Neural progenitor cell (in vitro differentiated cells): ENCODE data around the gene SLC23A1. TPM values are rescaled to one million over a fixed set of nuclear protein-coding genes. Genes with fewer than 3 reads are reported as not detected.

Source experiments
- DNase-seq: peaks from one replicate; pipeline ENCODE4 v3.0.0-alpha.2; 2016; ENCODE audit warnings: low spot score
- H2AFZ ChIP-seq: fragments of 200-600 bp; sonication (generic); replicated peaks from 2 replicates; pipeline ENCODE4 v1.6.1; 2016; ENCODE audit warnings: antibody characterized with exemption
- H3F3A ChIP-seq: fragments of 200-600 bp; sonication (generic); 2 replicates; pipeline ENCODE4 v1.6.1; 2016; ENCODE audit warnings: antibody characterized with exemption, low read depth
- H3K27ac ChIP-seq: fragments of 200-600 bp; sonication (generic); 2 replicates; pipeline ENCODE4 v1.5.1; 2016; ENCODE audit warnings: mild to moderate bottlenecking
- H3K27me3 ChIP-seq: fragments of 200-600 bp; sonication (generic); 2 replicates; pipeline ENCODE4 v1.6.1; 2016; ENCODE audit warnings: mild to moderate bottlenecking, moderate library complexity
- H3K36me3 ChIP-seq: fragments of 200-600 bp; sonication (generic); 2 replicates; pipeline ENCODE4 v1.5.1; 2016
- H3K4me1 ChIP-seq: fragments of 200-600 bp; sonication (generic); 2 replicates; pipeline ENCODE4 v1.6.1; 2016; ENCODE audit warnings: mixed run types
- H3K4me2 ChIP-seq: fragments of 200-600 bp; sonication (generic); 2 replicates; pipeline ENCODE4 v1.6.1; 2016
- H3K4me3 ChIP-seq: fragments of 200-600 bp; sonication (generic); 2 replicates; pipeline ENCODE4 v1.5.1; 2016
- H3K79me2 ChIP-seq: fragments of 200-600 bp; sonication (generic); 2 replicates; pipeline ENCODE4 v1.6.1; 2016; ENCODE audit warnings: low read depth
- H3K9ac ChIP-seq: fragments of 200-600 bp; sonication (generic); 2 replicates; pipeline ENCODE4 v1.6.1; 2016
- H3K9me3 ChIP-seq: fragments of 200-600 bp; sonication (generic); 2 replicates; pipeline ENCODE4 v1.5.1; 2016; ENCODE audit warnings: low read depth
- H4K20me1 ChIP-seq: fragments of 200-600 bp; sonication (generic); 2 replicates; pipeline ENCODE4 v1.6.1; 2016; ENCODE audit warnings: low read depth
- H3K27ac Mint-ChIP-seq: 3 replicates; pipeline ENCODE4 v1.8.0; 2021; ENCODE audit warnings: mixed read lengths
- H3K27me3 Mint-ChIP-seq: 2 replicates; pipeline ENCODE4 v1.8.0; 2022; ENCODE audit warnings: low read depth, mild to moderate bottlenecking, inconsistent platforms, moderate library complexity, mixed read lengths; ENCODE audit not compliant: insufficient read depth
- H3K36me3 Mint-ChIP-seq: 3 replicates; pipeline ENCODE4 v1.8.0; 2021; ENCODE audit warnings: mixed read lengths
- H3K4me1 Mint-ChIP-seq: 3 replicates; pipeline ENCODE4 v1.8.0; 2021; ENCODE audit warnings: mixed read lengths
- H3K4me3 Mint-ChIP-seq: 3 replicates; pipeline ENCODE4 v1.8.0; 2021; ENCODE audit warnings: mild to moderate bottlenecking, moderate library complexity, mixed read lengths
- H3K9me3 Mint-ChIP-seq: 3 replicates; pipeline ENCODE4 v1.8.0; 2020; ENCODE audit warnings: mixed read lengths
- EZH2 ChIP-seq: fragments of 200-600 bp; sonication (generic); IDR thresholded peaks from 2 replicates; pipeline ENCODE4 v1.6.1; 2017; ENCODE audit warnings: antibody characterized with exemption, mild to moderate bottlenecking, moderate library complexity
- EZH2phosphoT487 ChIP-seq: fragments of 200-600 bp; sonication (generic); IDR thresholded peaks from 2 replicates; pipeline ENCODE4 v1.6.1; 2017; ENCODE audit warnings: antibody characterized with exemption
- total RNA-seq: library from RNA; depleted of rRNA; stranded (reverse); fragments of >200 nt; gene quantifications from 2 replicates; pipeline ENCODE4 v1.2.3, GENCODE V29; 2015; ENCODE audit warnings: low replicate concordance
- TF ChIP-seq, protein P1 (sequence below): fragments of 200-600 bp; sonication (generic); IDR thresholded peaks from 2 replicates; pipeline ENCODE4 v1.5.1; 2017; ENCODE audit warnings: antibody characterized with exemption, mild to moderate bottlenecking

The SLC23A1 gene
- total RNA-seq, 1 donor from 2014 or later, result not detected

DNA sequence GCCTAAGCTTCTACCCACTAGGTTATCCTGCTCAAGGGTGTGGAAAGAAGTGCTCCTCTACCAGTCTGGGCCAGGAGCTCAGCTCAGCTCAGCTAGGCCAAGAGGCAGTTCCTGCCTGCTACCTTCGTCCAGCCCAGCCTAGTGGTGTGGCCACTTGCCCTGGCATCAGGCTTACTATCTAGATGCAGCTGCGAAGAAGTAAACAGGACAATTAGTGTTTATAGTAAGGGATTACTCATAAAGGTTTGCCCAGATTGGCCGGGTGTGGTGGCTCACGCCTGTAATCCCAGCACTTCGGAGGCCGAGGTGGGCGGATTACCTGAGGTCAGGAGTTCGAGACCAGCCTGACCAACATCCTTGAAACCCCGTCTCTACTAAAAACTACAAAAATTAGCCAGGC is 33.6 kb upstream of the SLC23A1 start:
- H3K4me3 ChIP-seq, result no peak overlapping the region
- no peaks in the 10 kb centered on the region for H3K36me3 ChIP-seq
- H3K4me3 Mint-ChIP-seq, result no peak overlapping the region
- no peaks in the 10 kb centered on the region for H3K79me2 ChIP-seq
- no peak overlapping the region for H3K4me2 ChIP-seq
- no peak overlapping the region for H3K27ac Mint-ChIP-seq
- peaks cover 10% of the 10 kb centered on the region for H3K36me3 Mint-ChIP-seq
- H3K9ac ChIP-seq, result no peak overlapping the region
- H2AFZ ChIP-seq, result no peak overlapping the region
- H3K4me1 ChIP-seq, result peaks cover 35% of the 10 kb centered on the region
- H4K20me1 ChIP-seq, result no peaks in the 10 kb centered on the region
- peaks cover 40% of the 10 kb centered on the region for H3F3A ChIP-seq
- TF ChIP-seq, protein P1, sequence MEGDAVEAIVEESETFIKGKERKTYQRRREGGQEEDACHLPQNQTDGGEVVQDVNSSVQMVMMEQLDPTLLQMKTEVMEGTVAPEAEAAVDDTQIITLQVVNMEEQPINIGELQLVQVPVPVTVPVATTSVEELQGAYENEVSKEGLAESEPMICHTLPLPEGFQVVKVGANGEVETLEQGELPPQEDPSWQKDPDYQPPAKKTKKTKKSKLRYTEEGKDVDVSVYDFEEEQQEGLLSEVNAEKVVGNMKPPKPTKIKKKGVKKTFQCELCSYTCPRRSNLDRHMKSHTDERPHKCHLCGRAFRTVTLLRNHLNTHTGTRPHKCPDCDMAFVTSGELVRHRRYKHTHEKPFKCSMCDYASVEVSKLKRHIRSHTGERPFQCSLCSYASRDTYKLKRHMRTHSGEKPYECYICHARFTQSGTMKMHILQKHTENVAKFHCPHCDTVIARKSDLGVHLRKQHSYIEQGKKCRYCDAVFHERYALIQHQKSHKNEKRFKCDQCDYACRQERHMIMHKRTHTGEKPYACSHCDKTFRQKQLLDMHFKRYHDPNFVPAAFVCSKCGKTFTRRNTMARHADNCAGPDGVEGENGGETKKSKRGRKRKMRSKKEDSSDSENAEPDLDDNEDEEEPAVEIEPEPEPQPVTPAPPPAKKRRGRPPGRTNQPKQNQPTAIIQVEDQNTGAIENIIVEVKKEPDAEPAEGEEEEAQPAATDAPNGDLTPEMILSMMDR, result no peak
- TF ChIP-seq EZH2phosphoT487, result no peak
- TF ChIP-seq EZH2, result no peak
- no peaks in the 10 kb centered on the region for H3K27me3 Mint-ChIP-seq
- no peak overlapping the region for H3K27ac ChIP-seq
- no peaks in the 10 kb centered on the region for H3K9me3 ChIP-seq
- no peak for DNase-seq
- H3K4me1 Mint-ChIP-seq, result peaks cover 22% of the 10 kb centered on the region
- no peaks in the 10 kb centered on the region for H3K9me3 Mint-ChIP-seq
- H3K27me3 ChIP-seq, result no peaks in the 10 kb centered on the region

DNA sequence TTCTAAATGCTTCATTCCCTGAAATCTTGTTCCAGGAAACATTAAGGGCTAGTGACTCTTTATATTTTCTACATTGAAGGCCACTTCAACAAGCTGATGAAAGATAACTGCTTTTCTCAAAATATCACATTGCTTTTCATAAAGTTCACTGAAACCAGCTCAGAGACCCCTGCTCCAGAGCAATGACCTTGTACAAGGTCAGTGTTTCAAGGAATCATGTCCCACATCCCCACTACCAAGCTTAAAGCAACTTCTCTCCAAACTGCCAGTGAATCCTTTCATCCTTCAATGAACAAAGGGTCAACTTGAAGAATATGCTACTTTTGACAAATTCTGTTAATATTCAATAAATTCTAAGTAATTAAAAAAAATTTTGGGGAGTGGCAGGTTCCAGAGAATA is 32.8 kb upstream of the SLC23A1 start:
- Histone ChIP-seq H3K36me3 (no peaks in the 10 kb centered on the region), H3K9ac (no peak overlapping the region), H3K9me3 (no peaks in the 10 kb centered on the region), H3K4me1 (peaks cover 28% of the 10 kb centered on the region), H2AFZ (no peak overlapping the region), H3K4me2 (no peak overlapping the region), H3K79me2 (no peaks in the 10 kb centered on the region), H3F3A (peaks cover 37% of the 10 kb centered on the region), H4K20me1 (no peaks in the 10 kb centered on the region), H3K27ac (no peak overlapping the region), H3K27me3 (no peaks in the 10 kb centered on the region), H3K4me3 (no peak overlapping the region)
- Mint-ChIP-seq H3K27ac (peak overlapping the region; percentile 72), H3K4me3 (no peak overlapping the region), H3K4me1 (peaks cover 22% of the 10 kb centered on the region), H3K36me3 (peaks cover 10% of the 10 kb centered on the region), H3K9me3 (no peaks in the 10 kb centered on the region), H3K27me3 (no peaks in the 10 kb centered on the region)
- TF ChIP-seq, protein P1, result no peak
- no peak for DNase-seq

DNA sequence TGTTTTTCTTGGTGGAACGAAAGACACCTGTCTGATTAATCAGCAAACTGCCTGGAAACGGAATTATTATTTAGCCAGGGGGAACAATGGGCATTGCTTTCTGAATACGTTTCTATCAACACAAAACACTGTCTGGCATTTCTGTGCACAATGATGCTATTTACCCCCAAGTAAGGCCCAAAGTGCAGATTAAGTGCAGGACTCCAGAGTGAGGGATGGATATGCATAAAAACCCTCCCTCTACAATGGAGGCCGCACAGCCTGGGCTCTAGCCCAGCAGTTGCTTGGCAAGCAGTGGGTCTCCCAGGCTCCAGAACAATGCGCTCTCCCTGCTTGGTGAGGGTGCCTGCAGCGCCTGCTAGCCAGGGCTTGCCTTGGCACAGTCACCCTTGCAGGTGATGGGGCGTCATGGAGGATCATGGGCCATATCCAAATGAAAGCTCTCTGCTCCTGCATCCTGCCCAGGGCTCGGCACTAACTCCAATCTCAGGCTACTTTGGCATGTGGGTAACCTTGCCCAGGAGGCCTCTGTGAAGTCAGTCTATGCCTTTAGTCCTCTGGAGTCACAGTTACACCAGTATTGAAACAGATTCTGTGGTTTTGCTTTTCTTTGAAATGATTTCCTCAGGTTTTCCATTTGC is 32.2 kb upstream of the SLC23A1 start:
- peaks cover 33% of the 10 kb centered on the region for H3F3A ChIP-seq
- Mint-ChIP-seq H3K4me3 (no peak overlapping the region), H3K27me3 (no peaks in the 10 kb centered on the region), H3K27ac (no peak overlapping the region), H3K36me3 (peaks cover 10% of the 10 kb centered on the region), H3K9me3 (no peaks in the 10 kb centered on the region), H3K4me1 (peaks cover 18% of the 10 kb centered on the region)
- no peak overlapping the region for H2AFZ ChIP-seq
- H3K4me2 ChIP-seq, result no peak overlapping the region
- no peaks in the 10 kb centered on the region for H3K79me2 ChIP-seq
- H3K4me3 ChIP-seq, result no peak overlapping the region
- H3K27me3 ChIP-seq, result no peaks in the 10 kb centered on the region
- no peak for DNase-seq
- peaks cover 22% of the 10 kb centered on the region for H3K4me1 ChIP-seq
- no peaks in the 10 kb centered on the region for H3K36me3 ChIP-seq
- H3K9ac ChIP-seq, result no peak overlapping the region
- no peak overlapping the region for H3K27ac ChIP-seq
- H3K9me3 ChIP-seq, result no peaks in the 10 kb centered on the region
- no peaks in the 10 kb centered on the region for H4K20me1 ChIP-seq
- TF ChIP-seq, protein P1, result no peak
- no peak for TF ChIP-seq EZH2
- TF ChIP-seq EZH2phosphoT487, result no peak
